HepG2 (cell line): ENCODE results near the gene HPCAL1. TPM values are rescaled to one million over a fixed set of nuclear protein-coding genes. Genes with fewer than 3 reads are reported as not detected.
A peak's percentile ranks its signal among the peaks of the same experiment; 100 is the strongest.

ENCODE experiments used
- AGO2 ChIP-seq: fragments of 200-400 bp; formaldehyde crosslinking; optimal IDR thresholded peaks from 2 replicates; pipeline ENCODE3; 2017; ENCODE audit warnings: mild to moderate bottlenecking, low read depth, low read length, moderate library complexity
- HNRNPLL ChIP-seq: fragments of 200-400 bp; formaldehyde crosslinking; IDR thresholded peaks from 2 replicates; pipeline ENCODE4 v1.6.1; 2017; ENCODE audit warnings: mild to moderate bottlenecking, low read depth, low read length; ENCODE audit not compliant: poor library complexity, severe bottlenecking
- KLF11 ChIP-seq: IDR thresholded peaks from 2 replicates; pipeline ENCODE4 v1.6.1; 2016; ENCODE audit warnings: missing compliant biosample characterization
- ZBTB7A ChIP-seq: sonication (generic); formaldehyde crosslinking; IDR thresholded peaks from 2 replicates; pipeline ENCODE4 v1.8.0; 2022; ENCODE audit warnings: mild to moderate bottlenecking, missing genetic modification reagents
- polyA plus RNA-seq, 8 experiments: library from polyadenylated mRNA; depleted of rRNA in 3 of 8; stranded (reverse) in 7 of 8; unstranded in 1 of 8; fragments of >200 nt; fragmentation: Illumina TruSeq in 4 of 8; extraction: Trizol in 4 of 8; gene quantifications; 2 replicates each; pipeline versions ENCODE4 v1.2.1 to v1.2.3, GENCODE V29; 2011 to 2016; ENCODE audit warnings: low read depth in 4 of 8, missing spikeins in 1 of 8, mixed read lengths in 1 of 8; ENCODE audit not compliant: insufficient read depth in 1 of 8
- total RNA-seq, 5 experiments: library from RNA; depleted of rRNA; stranded (reverse); fragments of >200 nt; fragmentation: Illumina TruSeq; extraction: Trizol; gene quantifications; 2 replicates each; pipeline ENCODE4 v1.2.3, GENCODE V29; 2016; ENCODE audit warnings: low read depth in 1 of 5
- TF ChIP-seq, protein P1 (sequence below): sonication (generic); formaldehyde crosslinking; IDR thresholded peaks from 2 replicates; pipeline ENCODE4 v1.4.0; 2020; ENCODE audit warnings: mild to moderate bottlenecking, missing genetic modification reagents
- TF ChIP-seq, protein P2 (sequence below): sonication (generic); formaldehyde crosslinking; IDR thresholded peaks from 2 replicates; pipeline ENCODE4 v1.5.0; 2020; ENCODE audit warnings: mild to moderate bottlenecking, missing genetic modification reagents, moderate library complexity
- TF ChIP-seq, protein P3 (sequence below): sonication (generic); formaldehyde crosslinking; IDR thresholded peaks from 2 replicates; pipeline ENCODE4 v1.4.0; 2020; ENCODE audit warnings: missing genetic modification reagents
- TF ChIP-seq, protein P4 (sequence below): sonication (generic); formaldehyde crosslinking; conservative IDR thresholded peaks from 2 replicates; pipeline ENCODE4 v1.8.1; 2023; ENCODE audit warnings: missing genetic modification reagents
- TF ChIP-seq, protein P5 (sequence below): sonication (generic); formaldehyde crosslinking; IDR thresholded peaks from 2 replicates; pipeline ENCODE4 v1.4.0; 2020; ENCODE audit warnings: missing genetic modification reagents, low read depth, mild to moderate bottlenecking, borderline replicate concordance

HPCAL1 gene
- total and polyA plus RNA-seq, 2 of the 13 experiments (the other 11 are each of a cell fraction or from before 2014, with no cell fraction given) = 29.5 to 29.9 TPM

DNA sequence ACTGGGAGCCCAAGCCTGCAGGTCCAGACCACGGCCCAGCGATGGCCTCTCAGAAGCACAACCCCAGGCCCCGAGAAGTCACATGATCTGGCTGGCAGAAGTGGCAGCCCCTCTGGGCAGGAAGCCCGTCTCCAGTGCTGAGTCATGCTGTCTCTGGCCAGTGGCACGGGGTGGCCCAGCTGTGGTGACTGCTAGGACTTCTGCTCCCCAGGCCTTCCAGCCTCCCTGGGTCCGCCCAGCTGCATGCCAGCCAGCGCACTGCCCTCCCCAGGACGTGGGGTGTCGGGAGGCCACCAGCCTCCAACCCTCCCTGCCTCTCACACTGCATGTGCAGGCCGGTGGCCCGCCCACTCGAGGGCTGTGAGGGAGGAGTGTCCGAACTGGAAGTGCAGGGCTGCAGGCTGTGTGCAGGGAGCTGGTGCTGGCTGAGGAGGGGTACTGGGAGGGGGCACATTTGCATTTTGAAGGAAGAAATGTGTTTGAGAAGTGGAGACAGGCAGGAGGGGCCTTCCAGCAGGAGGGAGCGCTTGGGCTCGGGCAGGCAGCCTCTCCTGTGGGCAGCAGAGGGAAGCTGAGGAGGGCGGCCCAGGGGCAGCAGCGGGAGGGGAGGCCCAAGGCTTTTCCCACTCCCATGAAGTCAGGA lies 17.0 kb upstream of the HPCAL1 start (continued):
- TF ChIP-seq, protein P1, sequence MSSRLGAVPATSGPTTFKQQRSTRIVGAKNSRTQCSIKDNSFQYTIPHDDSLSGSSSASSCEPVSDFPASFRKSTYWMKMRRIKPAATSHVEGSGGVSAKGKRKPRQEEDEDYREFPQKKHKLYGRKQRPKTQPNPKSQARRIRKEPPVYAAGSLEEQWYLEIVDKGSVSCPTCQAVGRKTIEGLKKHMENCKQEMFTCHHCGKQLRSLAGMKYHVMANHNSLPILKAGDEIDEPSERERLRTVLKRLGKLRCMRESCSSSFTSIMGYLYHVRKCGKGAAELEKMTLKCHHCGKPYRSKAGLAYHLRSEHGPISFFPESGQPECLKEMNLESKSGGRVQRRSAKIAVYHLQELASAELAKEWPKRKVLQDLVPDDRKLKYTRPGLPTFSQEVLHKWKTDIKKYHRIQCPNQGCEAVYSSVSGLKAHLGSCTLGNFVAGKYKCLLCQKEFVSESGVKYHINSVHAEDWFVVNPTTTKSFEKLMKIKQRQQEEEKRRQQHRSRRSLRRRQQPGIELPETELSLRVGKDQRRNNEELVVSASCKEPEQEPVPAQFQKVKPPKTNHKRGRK = no peak
- TF ChIP-seq, protein P2, sequence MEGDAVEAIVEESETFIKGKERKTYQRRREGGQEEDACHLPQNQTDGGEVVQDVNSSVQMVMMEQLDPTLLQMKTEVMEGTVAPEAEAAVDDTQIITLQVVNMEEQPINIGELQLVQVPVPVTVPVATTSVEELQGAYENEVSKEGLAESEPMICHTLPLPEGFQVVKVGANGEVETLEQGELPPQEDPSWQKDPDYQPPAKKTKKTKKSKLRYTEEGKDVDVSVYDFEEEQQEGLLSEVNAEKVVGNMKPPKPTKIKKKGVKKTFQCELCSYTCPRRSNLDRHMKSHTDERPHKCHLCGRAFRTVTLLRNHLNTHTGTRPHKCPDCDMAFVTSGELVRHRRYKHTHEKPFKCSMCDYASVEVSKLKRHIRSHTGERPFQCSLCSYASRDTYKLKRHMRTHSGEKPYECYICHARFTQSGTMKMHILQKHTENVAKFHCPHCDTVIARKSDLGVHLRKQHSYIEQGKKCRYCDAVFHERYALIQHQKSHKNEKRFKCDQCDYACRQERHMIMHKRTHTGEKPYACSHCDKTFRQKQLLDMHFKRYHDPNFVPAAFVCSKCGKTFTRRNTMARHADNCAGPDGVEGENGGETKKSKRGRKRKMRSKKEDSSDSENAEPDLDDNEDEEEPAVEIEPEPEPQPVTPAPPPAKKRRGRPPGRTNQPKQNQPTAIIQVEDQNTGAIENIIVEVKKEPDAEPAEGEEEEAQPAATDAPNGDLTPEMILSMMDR = peak; percentile 44
- no peak for TF ChIP-seq KLF11 (CRISPR knock-in tag)
- TF ChIP-seq HNRNPLL = peak; percentile 42
- TF ChIP-seq, protein P3, sequence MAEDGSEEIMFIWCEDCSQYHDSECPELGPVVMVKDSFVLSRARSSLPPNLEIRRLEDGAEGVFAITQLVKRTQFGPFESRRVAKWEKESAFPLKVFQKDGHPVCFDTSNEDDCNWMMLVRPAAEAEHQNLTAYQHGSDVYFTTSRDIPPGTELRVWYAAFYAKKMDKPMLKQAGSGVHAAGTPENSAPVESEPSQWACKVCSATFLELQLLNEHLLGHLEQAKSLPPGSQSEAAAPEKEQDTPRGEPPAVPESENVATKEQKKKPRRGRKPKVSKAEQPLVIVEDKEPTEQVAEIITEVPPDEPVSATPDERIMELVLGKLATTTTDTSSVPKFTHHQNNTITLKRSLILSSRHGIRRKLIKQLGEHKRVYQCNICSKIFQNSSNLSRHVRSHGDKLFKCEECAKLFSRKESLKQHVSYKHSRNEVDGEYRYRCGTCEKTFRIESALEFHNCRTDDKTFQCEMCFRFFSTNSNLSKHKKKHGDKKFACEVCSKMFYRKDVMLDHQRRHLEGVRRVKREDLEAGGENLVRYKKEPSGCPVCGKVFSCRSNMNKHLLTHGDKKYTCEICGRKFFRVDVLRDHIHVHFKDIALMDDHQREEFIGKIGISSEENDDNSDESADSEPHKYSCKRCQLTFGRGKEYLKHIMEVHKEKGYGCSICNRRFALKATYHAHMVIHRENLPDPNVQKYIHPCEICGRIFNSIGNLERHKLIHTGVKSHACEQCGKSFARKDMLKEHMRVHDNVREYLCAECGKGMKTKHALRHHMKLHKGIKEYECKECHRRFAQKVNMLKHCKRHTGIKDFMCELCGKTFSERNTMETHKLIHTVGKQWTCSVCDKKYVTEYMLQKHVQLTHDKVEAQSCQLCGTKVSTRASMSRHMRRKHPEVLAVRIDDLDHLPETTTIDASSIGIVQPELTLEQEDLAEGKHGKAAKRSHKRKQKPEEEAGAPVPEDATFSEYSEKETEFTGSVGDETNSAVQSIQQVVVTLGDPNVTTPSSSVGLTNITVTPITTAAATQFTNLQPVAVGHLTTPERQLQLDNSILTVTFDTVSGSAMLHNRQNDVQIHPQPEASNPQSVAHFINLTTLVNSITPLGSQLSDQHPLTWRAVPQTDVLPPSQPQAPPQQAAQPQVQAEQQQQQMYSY (CRISPR knock-in tag) = peak; percentile 5; the same call in 1 of the 2 replicates
- no peak for TF ChIP-seq ZBTB7A (CRISPR knock-in tag)
- TF ChIP-seq, protein P4, sequence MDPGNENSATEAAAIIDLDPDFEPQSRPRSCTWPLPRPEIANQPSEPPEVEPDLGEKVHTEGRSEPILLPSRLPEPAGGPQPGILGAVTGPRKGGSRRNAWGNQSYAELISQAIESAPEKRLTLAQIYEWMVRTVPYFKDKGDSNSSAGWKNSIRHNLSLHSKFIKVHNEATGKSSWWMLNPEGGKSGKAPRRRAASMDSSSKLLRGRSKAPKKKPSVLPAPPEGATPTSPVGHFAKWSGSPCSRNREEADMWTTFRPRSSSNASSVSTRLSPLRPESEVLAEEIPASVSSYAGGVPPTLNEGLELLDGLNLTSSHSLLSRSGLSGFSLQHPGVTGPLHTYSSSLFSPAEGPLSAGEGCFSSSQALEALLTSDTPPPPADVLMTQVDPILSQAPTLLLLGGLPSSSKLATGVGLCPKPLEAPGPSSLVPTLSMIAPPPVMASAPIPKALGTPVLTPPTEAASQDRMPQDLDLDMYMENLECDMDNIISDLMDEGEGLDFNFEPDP (CRISPR knock-in tag) = 0 out of 2 replicates have a peak, but pooled peaks have one; percentile 85
- peak; percentile 69 for TF ChIP-seq AGO2
- TF ChIP-seq, protein P5, sequence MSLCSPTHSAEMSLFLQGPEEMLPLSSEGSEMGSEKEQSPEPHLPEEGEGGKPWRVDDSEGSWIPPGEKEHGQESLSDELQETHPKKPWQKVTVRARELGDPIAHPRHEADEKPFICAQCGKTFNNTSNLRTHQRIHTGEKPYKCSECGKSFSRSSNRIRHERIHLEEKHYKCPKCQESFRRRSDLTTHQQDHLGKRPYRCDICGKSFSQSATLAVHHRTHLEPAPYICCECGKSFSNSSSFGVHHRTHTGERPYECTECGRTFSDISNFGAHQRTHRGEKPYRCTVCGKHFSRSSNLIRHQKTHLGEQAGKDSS = no peak
